Neural progenitor cell (in vitro differentiated cells): ENCODE results near the gene IFNA1. TPM values are rescaled to one million over a fixed set of nuclear protein-coding genes. Genes with fewer than 3 reads are reported as not detected.

Source experiments
- DNase-seq: peaks from one replicate; pipeline ENCODE4 v3.0.0-alpha.2; 2016; ENCODE audit warnings: low spot score
- H2AFZ ChIP-seq: fragments of 200-600 bp; sonication (generic); replicated peaks from 2 replicates; pipeline ENCODE4 v1.6.1; 2016; ENCODE audit warnings: antibody characterized with exemption
- H3F3A ChIP-seq: fragments of 200-600 bp; sonication (generic); 2 replicates; pipeline ENCODE4 v1.6.1; 2016; ENCODE audit warnings: antibody characterized with exemption, low read depth
- H3K27ac ChIP-seq: fragments of 200-600 bp; sonication (generic); 2 replicates; pipeline ENCODE4 v1.5.1; 2016; ENCODE audit warnings: mild to moderate bottlenecking
- H3K27me3 ChIP-seq: fragments of 200-600 bp; sonication (generic); 2 replicates; pipeline ENCODE4 v1.6.1; 2016; ENCODE audit warnings: mild to moderate bottlenecking, moderate library complexity
- H3K36me3 ChIP-seq: fragments of 200-600 bp; sonication (generic); 2 replicates; pipeline ENCODE4 v1.5.1; 2016
- H3K4me1 ChIP-seq: fragments of 200-600 bp; sonication (generic); 2 replicates; pipeline ENCODE4 v1.6.1; 2016; ENCODE audit warnings: mixed run types
- H3K4me2 ChIP-seq: fragments of 200-600 bp; sonication (generic); 2 replicates; pipeline ENCODE4 v1.6.1; 2016
- H3K4me3 ChIP-seq: fragments of 200-600 bp; sonication (generic); 2 replicates; pipeline ENCODE4 v1.5.1; 2016
- H3K79me2 ChIP-seq: fragments of 200-600 bp; sonication (generic); 2 replicates; pipeline ENCODE4 v1.6.1; 2016; ENCODE audit warnings: low read depth
- H3K9ac ChIP-seq: fragments of 200-600 bp; sonication (generic); 2 replicates; pipeline ENCODE4 v1.6.1; 2016
- H3K9me3 ChIP-seq: fragments of 200-600 bp; sonication (generic); 2 replicates; pipeline ENCODE4 v1.5.1; 2016; ENCODE audit warnings: low read depth
- H4K20me1 ChIP-seq: fragments of 200-600 bp; sonication (generic); 2 replicates; pipeline ENCODE4 v1.6.1; 2016; ENCODE audit warnings: low read depth
- H3K27ac Mint-ChIP-seq: 3 replicates; pipeline ENCODE4 v1.8.0; 2021; ENCODE audit warnings: mixed read lengths
- H3K27me3 Mint-ChIP-seq: 2 replicates; pipeline ENCODE4 v1.8.0; 2022; ENCODE audit warnings: low read depth, mild to moderate bottlenecking, inconsistent platforms, moderate library complexity, mixed read lengths; ENCODE audit not compliant: insufficient read depth
- H3K36me3 Mint-ChIP-seq: 3 replicates; pipeline ENCODE4 v1.8.0; 2021; ENCODE audit warnings: mixed read lengths
- H3K4me1 Mint-ChIP-seq: 3 replicates; pipeline ENCODE4 v1.8.0; 2021; ENCODE audit warnings: mixed read lengths
- H3K4me3 Mint-ChIP-seq: 3 replicates; pipeline ENCODE4 v1.8.0; 2021; ENCODE audit warnings: mild to moderate bottlenecking, moderate library complexity, mixed read lengths
- H3K9me3 Mint-ChIP-seq: 3 replicates; pipeline ENCODE4 v1.8.0; 2020; ENCODE audit warnings: mixed read lengths
- EZH2 ChIP-seq: fragments of 200-600 bp; sonication (generic); IDR thresholded peaks from 2 replicates; pipeline ENCODE4 v1.6.1; 2017; ENCODE audit warnings: antibody characterized with exemption, mild to moderate bottlenecking, moderate library complexity
- EZH2phosphoT487 ChIP-seq: fragments of 200-600 bp; sonication (generic); IDR thresholded peaks from 2 replicates; pipeline ENCODE4 v1.6.1; 2017; ENCODE audit warnings: antibody characterized with exemption
- total RNA-seq: library from RNA; depleted of rRNA; stranded (reverse); fragments of >200 nt; gene quantifications from 2 replicates; pipeline ENCODE4 v1.2.3, GENCODE V29; 2015; ENCODE audit warnings: low replicate concordance
- TF ChIP-seq, protein P1 (sequence below): fragments of 200-600 bp; sonication (generic); IDR thresholded peaks from 2 replicates; pipeline ENCODE4 v1.5.1; 2017; ENCODE audit warnings: antibody characterized with exemption, mild to moderate bottlenecking

The IFNA1 gene
- total RNA-seq, 1 donor from 2014 or later, result not detected

- Histone ChIP-seq H3K9ac (no peak overlapping the region), H3K4me1 (no peaks in the 10 kb centered on the region), H3K27me3 (peaks cover 52% of the 10 kb centered on the region), H3K27ac (no peak overlapping the region), H3K4me2 (no peak overlapping the region), H3F3A (no peaks in the 10 kb centered on the region), H3K9me3 (no peaks in the 10 kb centered on the region), H4K20me1 (no peaks in the 10 kb centered on the region), H3K36me3 (no peaks in the 10 kb centered on the region), H3K79me2 (no peaks in the 10 kb centered on the region), H3K4me3 (no peak overlapping the region), H2AFZ (no peak overlapping the region)
- H3K27ac Mint-ChIP-seq, result no peak overlapping the region
- peaks cover 7% of the 10 kb centered on the region for H3K27me3 Mint-ChIP-seq
- no peaks in the 10 kb centered on the region for H3K9me3 Mint-ChIP-seq
- H3K36me3 Mint-ChIP-seq, result no peaks in the 10 kb centered on the region
- DNase-seq, result no peak
- H3K4me3 Mint-ChIP-seq, result no peak overlapping the region
- H3K4me1 Mint-ChIP-seq, result peaks cover 2% of the 10 kb centered on the region
- TF ChIP-seq EZH2 (no peak), EZH2phosphoT487 (no peak)
- TF ChIP-seq, protein P1, sequence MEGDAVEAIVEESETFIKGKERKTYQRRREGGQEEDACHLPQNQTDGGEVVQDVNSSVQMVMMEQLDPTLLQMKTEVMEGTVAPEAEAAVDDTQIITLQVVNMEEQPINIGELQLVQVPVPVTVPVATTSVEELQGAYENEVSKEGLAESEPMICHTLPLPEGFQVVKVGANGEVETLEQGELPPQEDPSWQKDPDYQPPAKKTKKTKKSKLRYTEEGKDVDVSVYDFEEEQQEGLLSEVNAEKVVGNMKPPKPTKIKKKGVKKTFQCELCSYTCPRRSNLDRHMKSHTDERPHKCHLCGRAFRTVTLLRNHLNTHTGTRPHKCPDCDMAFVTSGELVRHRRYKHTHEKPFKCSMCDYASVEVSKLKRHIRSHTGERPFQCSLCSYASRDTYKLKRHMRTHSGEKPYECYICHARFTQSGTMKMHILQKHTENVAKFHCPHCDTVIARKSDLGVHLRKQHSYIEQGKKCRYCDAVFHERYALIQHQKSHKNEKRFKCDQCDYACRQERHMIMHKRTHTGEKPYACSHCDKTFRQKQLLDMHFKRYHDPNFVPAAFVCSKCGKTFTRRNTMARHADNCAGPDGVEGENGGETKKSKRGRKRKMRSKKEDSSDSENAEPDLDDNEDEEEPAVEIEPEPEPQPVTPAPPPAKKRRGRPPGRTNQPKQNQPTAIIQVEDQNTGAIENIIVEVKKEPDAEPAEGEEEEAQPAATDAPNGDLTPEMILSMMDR, result no peak
Observed at GRCh38 chr9:21404146-21404545, 36.1 kb upstream of the IFNA1 start.

- Mint-ChIP-seq H3K36me3 (no peaks in the 10 kb centered on the region), H3K9me3 (no peaks in the 10 kb centered on the region), H3K4me1 (peaks cover 18% of the 10 kb centered on the region), H3K4me3 (no peak within 1 kb of the TSS), H3K27me3 (no peaks in the 10 kb centered on the region), H3K27ac (no peak within 1 kb of the TSS)
- H3K27ac ChIP-seq, result no peak within 1 kb of the TSS
- no peaks in the 10 kb centered on the region for H4K20me1 ChIP-seq
- no peaks in the 10 kb centered on the region for H3K79me2 ChIP-seq
- no peak within 1 kb of the TSS for H3K4me3 ChIP-seq
- no peak within 1 kb of the TSS for H3K9ac ChIP-seq
- no peaks in the 10 kb centered on the region for H3F3A ChIP-seq
- H3K4me1 ChIP-seq, result peaks cover 5% of the 10 kb centered on the region
- TF ChIP-seq EZH2phosphoT487 (no peak), EZH2 (no peak)
- TF ChIP-seq, protein P1, result no peak
- no peak within 1 kb of the TSS for H2AFZ ChIP-seq
- no peaks in the 10 kb centered on the region for H3K36me3 ChIP-seq
- H3K27me3 ChIP-seq, result peaks cover 15% of the 10 kb centered on the region
- H3K9me3 ChIP-seq, result no peaks in the 10 kb centered on the region
- DNase-seq, result no peak
- no peak within 1 kb of the TSS for H3K4me2 ChIP-seq
Observed at GRCh38 chr9:21408817-21409216, 31.4 kb upstream of the IFNA1 start, which contains the start of gene IFNA8. Gene IFNA8, plus strand, starts transcription at chr9:21409117. Its CDS starts 60 bp downstream, at chr9:21409177.

DNA sequence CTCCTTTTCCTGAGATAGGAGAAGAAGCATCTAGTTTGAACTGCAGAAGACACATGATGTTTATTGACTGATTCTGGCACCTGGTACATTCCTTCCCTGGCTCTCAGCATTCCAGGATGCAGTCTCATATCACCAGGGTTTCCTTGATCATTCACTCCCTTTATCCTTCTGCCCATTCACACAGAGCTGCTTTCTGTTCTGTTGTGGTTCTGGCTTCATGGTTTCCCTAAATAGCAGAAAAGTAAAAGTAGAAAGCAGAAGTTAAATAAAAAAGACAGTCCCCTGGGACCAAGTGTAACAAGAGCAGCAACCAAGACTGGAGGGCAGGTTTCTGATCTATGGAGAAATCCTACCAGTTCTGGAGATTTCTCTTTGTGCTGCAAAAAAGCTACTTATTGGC is 28.1 kb upstream of the IFNA1 start:
- Histone ChIP-seq H3K27me3 (no peaks in the 10 kb centered on the region), H3K9me3 (no peaks in the 10 kb centered on the region), H4K20me1 (no peaks in the 10 kb centered on the region), H3K9ac (no peak overlapping the region), H3K4me2 (no peak overlapping the region), H3K36me3 (no peaks in the 10 kb centered on the region), H3F3A (no peaks in the 10 kb centered on the region), H3K27ac (no peak overlapping the region), H3K79me2 (no peaks in the 10 kb centered on the region), H3K4me1 (peaks cover 5% of the 10 kb centered on the region), H3K4me3 (no peak overlapping the region), H2AFZ (no peak overlapping the region)
- no peak for DNase-seq
- peaks cover 18% of the 10 kb centered on the region for H3K4me1 Mint-ChIP-seq
- no peaks in the 10 kb centered on the region for H3K36me3 Mint-ChIP-seq
- H3K9me3 Mint-ChIP-seq, result no peaks in the 10 kb centered on the region
- H3K4me3 Mint-ChIP-seq, result no peak overlapping the region
- H3K27ac Mint-ChIP-seq, result no peak overlapping the region
- TF ChIP-seq, protein P1, result no peak
- TF ChIP-seq EZH2phosphoT487 (no peak), EZH2 (no peak)
- H3K27me3 Mint-ChIP-seq, result no peaks in the 10 kb centered on the region
